Keratinocyte (primary cell): ENCODE measurements around the gene RNF123.

Experiments used
- EZH2 ChIP-seq: IDR thresholded peaks from one replicate; pipeline ENCODE4 v1.6.1; 2012; ENCODE audit warnings: inconsistent platforms, mild to moderate bottlenecking, low read length, moderate library complexity
- TF ChIP-seq, protein P1 (sequence below), 3 experiments: IDR thresholded peaks in 1 of 3; conservative IDR thresholded peaks in 1 of 3; optimal IDR thresholded peaks in 1 of 3; 2 replicates in 2 of 3; 3 replicates in 1 of 3; pipeline versions ENCODE3 to v1.5.1; 2011; ENCODE audit warnings: low read length in 3 of 3, mild to moderate bottlenecking in 3 of 3, moderate library complexity in 2 of 3, control low read depth in 1 of 3, inconsistent platforms in 1 of 3; ENCODE audit not compliant: insufficient read depth in 2 of 3; ENCODE audit errors: extremely low read depth in 1 of 3

DNA sequence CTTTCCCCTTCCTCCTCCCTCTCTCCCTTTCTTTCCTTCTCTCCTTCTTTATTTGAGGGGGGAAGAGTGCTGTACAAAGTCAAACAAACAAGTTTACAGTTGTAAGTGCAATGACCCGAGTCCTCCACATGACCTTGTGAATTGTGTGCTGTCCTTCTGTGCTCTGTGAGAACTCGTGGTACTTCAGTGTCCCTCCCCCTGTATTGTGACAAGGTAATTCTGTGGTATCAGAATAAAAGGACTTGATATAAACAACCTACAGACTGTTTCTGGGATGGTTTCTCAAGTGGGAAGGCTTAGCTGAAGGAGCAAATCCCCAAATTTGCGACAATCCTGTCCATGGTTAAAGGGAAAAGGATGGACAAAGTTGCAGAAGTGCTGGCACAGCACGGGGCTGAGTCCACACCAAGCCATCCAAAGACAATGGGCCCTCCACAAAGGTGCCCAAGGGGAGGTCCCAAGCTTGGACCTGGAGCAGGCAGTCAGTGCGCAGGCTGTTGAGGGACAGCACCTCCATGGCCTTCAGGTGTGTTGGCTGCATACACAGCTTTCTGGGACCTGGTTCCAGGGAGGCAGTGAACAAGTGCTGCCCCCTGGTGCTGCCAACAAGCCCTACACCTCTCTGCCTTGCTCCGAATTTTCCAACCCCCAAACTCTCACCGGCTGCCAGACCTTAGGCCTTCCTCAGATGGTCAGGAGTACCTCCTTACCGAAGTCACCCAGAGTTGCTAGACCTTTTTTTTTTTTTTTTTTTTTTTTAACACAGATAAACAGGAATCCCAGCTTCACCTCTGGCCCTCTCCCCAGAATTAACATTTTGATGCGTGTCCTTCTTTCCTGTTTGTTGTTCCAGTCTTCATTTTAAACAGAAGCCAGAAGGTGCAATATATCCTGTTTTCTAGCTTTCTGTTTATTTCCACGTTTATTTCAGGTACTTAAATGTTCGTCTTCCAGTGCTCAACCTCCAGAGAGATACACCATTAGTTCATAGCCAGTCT is 17.8 kb upstream of the RNF123 start:
- TF ChIP-seq EZH2, result no peak
- TF ChIP-seq, protein P1, sequence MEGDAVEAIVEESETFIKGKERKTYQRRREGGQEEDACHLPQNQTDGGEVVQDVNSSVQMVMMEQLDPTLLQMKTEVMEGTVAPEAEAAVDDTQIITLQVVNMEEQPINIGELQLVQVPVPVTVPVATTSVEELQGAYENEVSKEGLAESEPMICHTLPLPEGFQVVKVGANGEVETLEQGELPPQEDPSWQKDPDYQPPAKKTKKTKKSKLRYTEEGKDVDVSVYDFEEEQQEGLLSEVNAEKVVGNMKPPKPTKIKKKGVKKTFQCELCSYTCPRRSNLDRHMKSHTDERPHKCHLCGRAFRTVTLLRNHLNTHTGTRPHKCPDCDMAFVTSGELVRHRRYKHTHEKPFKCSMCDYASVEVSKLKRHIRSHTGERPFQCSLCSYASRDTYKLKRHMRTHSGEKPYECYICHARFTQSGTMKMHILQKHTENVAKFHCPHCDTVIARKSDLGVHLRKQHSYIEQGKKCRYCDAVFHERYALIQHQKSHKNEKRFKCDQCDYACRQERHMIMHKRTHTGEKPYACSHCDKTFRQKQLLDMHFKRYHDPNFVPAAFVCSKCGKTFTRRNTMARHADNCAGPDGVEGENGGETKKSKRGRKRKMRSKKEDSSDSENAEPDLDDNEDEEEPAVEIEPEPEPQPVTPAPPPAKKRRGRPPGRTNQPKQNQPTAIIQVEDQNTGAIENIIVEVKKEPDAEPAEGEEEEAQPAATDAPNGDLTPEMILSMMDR (optimal IDR thresholded peaks at IDR 0.05 in 1 of 3, IDR thresholded peaks at IDR 0.05 in 1 of 3, conservative IDR thresholded peaks at IDR 0.05 in 1 of 3; ENCODE audit: extremely low read depth in 1 of 3, insufficient read depth in 2 of 3, low read length in 3 of 3), result peak in 2 of 3 experiments; percentile 91 to 95
